HUDEP-2 (cell line): Measurements from ENCODE around the gene ISG20L2.

Experiments
- DNase-seq, 76 experiments: peaks; one replicate each; lab custom pipeline; 2025; ENCODE audit not compliant: unreplicated experiment in 76 of 76; lab: John Stamatoyannopoulos, UW

The ISG20L2 gene

DNA sequence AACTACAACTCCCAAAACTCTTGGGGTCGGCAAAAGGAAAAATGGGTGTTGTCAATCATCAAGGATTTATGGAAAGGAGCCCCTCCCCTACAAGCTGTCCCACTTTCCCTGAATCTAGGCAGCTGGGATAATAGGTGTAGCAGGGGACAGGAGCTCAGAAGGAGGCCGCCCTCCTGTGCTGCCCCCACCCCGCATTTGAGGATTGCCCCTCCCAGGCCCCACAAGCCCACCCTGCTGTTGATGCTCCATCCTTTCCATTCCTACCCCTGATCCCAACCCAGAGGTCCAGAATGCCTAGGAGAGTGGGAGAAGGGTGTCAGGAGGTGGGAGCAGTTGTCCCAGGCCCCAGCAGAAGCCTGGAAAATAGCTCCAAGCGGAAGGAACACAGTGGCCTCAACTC, 14.2 kb upstream of the ISG20L2 start:
- DNase-seq, result no peak

GRCh38 chr1:156742017-156742416, 13.5 kb upstream of the ISG20L2 start:
- DNase-seq, result no peak

DNA sequence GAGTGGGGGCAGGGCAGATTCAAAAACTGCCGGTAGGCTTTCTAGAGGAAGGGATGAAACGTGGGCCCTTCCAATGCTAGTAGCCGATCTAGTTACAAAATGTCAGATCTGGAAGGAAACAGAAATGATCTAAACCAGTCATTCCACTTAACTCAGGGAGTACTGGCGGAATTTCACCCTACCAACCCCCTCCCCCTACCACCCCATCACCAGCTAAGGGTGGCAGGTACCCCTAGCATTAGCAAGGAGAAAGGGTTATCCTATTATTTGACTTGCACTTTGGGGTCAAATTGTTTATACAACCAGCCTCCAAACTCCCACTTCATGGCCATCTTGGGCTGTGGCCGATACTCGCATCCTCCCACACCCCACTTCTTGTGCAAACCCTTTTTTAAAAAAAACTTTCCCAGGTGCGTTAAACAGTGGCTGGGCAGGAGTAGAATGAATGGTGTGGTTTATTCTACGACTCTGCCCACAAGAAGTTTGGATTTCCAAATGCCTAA, 13.0 kb upstream of the ISG20L2 start:
- DNase-seq, result no peak

DNA sequence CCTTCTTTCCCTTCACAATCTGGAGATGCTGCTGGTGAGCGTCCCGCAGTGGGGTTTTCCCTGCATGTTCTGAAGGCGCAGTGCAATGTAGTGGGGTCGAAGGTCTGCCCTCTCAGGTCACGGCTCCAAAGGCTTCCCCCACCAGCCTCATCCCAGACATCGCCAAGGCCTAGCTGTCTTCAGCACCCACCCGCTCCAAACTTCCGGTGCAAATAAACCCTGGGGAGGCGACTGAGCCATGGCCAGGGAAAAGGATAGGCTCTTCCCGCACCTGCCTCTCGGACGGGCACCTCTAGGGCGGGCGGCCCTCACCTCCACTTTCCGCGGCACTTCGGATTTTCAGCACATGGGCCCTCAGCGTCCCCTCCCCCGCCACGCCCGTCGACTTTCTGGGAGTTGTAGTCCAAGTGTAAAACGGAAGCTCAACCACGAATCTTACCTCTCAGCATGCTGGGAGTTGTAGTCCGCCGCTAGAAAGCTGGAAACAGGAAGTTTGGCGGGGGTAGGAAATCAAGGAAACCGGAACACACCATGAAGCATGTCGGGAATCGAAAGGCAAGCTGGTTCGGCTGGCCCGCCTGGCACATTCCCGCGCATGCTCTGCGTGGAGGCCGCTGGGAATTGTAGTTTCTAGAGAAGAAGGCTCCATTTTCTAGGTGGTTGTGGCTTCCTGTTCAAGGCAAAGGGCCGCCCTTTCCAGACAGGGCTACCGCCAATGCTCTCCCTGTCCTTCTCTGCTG, 12.3 kb upstream of the ISG20L2 start, which contains the start of gene MRPL24:
Gene MRPL24 (minus strand): TSS at position 348 of the 740 bp plus-strand sequence. CDS start 2,384 bp downstream, outside the sequence.
- peak in 75 of 76 experiments; percentile 67 to 99 (median 96) for DNase-seq

GRCh38 chr1:156740237-156740740, 11.7 kb upstream of the ISG20L2 start:
- peak in 10 of 76 experiments; percentile 10 to 65 (median 32) for DNase-seq

- DNase-seq, result no peak
These were observed 10.3 kb upstream of the ISG20L2 start for GRCh38 chr1:156738916-156739315.

GRCh38 chr1:156738407-156738806, 9.8 kb upstream of the ISG20L2 start:
- no peak for DNase-seq

GRCh38 chr1:156733989-156734584, 5.5 kb upstream of the ISG20L2 start:
- no peak for DNase-seq

- DNase-seq, result peak in 71 of 76 experiments; percentile 35 to 94 (median 75)
These were observed 504 bp downstream of the ISG20L2 start, which contains the start of gene METTL25B for GRCh38 chr1:156727926-156728598. Gene METTL25B, plus strand, starts transcription at chr1:156728469. Its CDS starts 636 bp downstream, at chr1:156729105.

- DNase-seq, result no peak
These were observed 1.1 kb downstream of the ISG20L2 start for GRCh38 chr1:156727492-156727891.

- peak in 67 of 76 experiments; percentile 9 to 85 (median 54) for DNase-seq
These were observed 1.9 kb downstream of the ISG20L2 start for GRCh38 chr1:156726549-156727226.

DNA sequence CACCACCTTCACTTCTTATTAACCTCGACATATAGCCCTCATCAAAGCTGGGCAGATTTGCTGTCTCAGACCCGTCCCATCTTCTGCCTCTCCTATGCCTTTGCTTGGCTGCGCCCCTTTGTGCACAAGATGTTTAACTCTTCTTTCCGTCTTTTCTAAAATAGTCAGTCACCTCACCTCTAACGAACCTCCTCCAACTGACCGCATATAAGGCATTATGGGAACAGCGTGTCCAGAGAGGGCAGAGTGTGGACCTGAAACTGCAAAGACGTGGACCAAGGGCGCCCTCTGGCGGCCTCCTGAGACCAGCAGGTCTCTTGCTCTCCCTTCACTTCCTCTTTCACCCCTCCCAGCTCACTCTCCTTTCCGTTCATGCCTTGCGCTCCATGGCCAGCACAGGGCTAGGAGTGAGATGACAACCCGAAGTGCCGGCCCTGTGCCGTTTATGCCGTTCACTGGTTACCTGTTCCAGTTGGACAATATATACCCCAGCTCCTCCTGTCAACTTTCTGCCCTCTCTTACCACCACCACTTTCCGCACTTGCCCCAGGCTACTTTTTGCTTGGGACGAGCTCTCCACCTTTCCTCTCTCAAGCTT, 2.8 kb downstream of the ISG20L2 start:
- DNase-seq, result peak in 73 of 76 experiments; percentile 16 to 89 (median 73)

DNA sequence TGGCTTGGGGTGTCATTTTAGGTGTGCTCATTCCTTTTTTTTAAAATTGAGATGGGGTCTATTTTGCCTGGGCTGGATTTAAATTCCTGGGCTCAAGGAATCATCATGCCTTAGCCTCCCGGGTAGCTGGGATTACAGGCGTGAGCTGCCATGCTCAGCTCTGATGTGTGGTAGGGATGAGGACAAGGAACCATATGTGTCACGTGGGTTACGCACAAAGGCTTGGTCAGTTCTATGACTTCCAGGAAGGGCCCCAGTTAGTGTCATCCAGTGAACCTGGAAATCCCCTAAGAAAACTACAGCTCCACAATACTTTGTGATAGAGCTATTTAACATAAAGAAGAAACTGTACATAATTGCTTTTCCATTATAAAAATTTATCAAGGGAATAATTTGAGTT, 7.0 kb downstream of the ISG20L2 start:
- no peak for DNase-seq

DNA sequence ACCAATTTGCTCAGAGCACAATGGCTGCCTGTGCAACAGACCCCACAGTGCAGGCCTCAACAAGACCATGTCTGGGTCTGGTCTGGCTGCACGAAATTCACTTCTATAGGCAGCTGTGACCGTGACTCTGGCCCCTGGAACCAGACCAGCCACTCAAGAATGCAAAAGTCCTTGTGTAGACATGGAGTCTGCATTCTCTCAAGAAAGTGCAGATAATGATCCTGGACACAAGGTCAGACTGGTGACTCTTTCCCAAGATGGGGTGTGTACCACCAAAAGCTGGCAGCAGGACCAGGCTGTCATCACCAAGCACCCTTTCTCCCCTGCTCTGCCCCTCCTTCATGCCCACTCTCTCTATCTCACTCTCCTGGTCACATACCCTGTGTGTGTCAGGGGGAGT, 7.4 kb downstream of the ISG20L2 start:
- no peak for DNase-seq

- DNase-seq, result no peak
These were observed 11.2 kb downstream of the ISG20L2 start for GRCh38 chr1:156717351-156717750.

- no peak for DNase-seq
These were observed 13.7 kb downstream of the ISG20L2 start for GRCh38 chr1:156714830-156715229.

DNA sequence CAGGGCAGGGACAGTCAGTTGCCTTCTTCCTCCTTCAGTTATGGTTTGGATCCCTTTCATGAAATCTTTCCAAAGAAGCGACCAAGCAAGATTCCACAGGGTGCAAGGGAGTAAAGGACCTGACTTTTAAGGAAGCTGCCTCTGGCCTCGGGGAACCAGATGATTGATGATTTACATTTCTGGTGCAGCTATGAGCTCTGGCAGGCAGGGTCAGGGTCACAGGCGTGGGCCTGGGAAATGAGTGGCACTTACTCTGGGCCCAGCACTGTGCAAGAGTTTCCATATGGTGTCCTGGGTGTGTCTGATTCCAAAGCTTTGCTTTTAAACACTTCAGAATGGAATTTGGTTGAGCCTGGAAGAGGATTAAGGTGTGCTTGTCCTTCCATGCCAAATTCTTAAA, 15.9 kb downstream of the ISG20L2 start:
- no peak for DNase-seq

- no peak for DNase-seq
These were observed 17.4 kb downstream of the ISG20L2 start for GRCh38 chr1:156711011-156711817.

DNA sequence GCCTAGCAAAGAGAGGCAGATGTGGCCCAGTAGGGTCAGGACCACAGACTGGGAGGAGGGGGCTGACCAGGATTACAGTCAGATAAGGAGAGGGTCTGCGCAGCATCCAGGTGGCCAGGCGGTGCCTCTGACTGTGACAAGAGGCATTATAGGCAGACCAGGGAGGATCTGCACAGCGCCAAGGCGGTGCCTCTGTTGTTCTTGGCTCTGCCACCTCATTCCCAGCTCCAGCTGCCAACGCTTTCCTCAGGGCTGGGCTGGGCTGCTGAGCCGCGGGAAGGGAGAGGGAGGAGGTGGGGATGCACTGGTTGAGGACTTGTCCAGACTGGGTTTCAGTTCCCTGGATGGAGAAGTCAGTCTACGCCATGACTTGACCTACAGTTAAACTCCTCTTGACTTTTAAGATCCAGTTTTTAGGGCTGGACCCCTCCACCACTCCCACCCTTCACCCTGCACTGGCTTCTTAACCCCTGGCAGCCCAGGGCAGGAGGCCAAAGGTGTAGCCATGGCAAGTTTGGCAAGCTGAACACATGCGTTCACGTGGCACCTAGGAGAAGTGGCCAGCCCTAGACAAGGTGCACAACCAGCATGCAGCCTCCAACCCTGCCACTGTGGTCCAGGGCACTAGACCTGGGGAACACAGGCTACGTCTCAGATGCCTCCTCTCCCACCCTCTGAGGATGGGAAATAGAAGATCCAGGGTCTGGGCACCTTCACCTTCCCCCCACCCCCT, 18.6 kb downstream of the ISG20L2 start:
- no peak for DNase-seq
